Osteocyte (in vitro differentiated cells): ENCODE measurements around the gene CPT2. TPM values are rescaled to one million over a fixed set of nuclear protein-coding genes. Genes with fewer than 3 reads are reported as not detected.
A peak's percentile ranks its signal among the peaks of the same experiment; 100 is the strongest.

Source experiments
- DNase-seq: peaks from one replicate; pipeline ENCODE4 v3.0.0; 2021; ENCODE audit warnings: mixed read lengths; ENCODE audit not compliant: unreplicated experiment; ENCODE audit errors: extremely low spot score
- H3K27ac Mint-ChIP-seq: one replicate; pipeline ENCODE4 v1.8.0; 2021; ENCODE audit warnings: mild to moderate bottlenecking, mixed read lengths; ENCODE audit not compliant: unreplicated experiment
- H3K27me3 Mint-ChIP-seq: one replicate; pipeline ENCODE4 v1.8.0; 2021; ENCODE audit warnings: mixed read lengths; ENCODE audit not compliant: unreplicated experiment
- H3K36me3 Mint-ChIP-seq: one replicate; pipeline ENCODE4 v1.8.0; 2021; ENCODE audit warnings: mixed read lengths; ENCODE audit not compliant: unreplicated experiment
- H3K4me1 Mint-ChIP-seq: one replicate; pipeline ENCODE4 v1.8.0; 2021; ENCODE audit warnings: mixed read lengths; ENCODE audit not compliant: unreplicated experiment
- H3K4me3 Mint-ChIP-seq: one replicate; pipeline ENCODE4 v1.8.0; 2021; ENCODE audit warnings: mild to moderate bottlenecking, moderate library complexity, mixed read lengths; ENCODE audit not compliant: unreplicated experiment
- H3K9me3 Mint-ChIP-seq: one replicate; pipeline ENCODE4 v1.8.0; 2021; ENCODE audit warnings: mixed read lengths; ENCODE audit not compliant: unreplicated experiment
- long read RNA-seq: library from polyadenylated mRNA; unstranded; transcript quantifications from one replicate; pipeline ENCODE4 v2.0.0, GENCODE V29; 2021
- total RNA-seq: library from RNA; stranded (reverse); gene quantifications from 2 replicates; pipeline ENCODE4 v1.2.1, GENCODE V29; 2021
- TF ChIP-seq, protein P1 (sequence below): fragments of 200-600 bp; sonication (generic); IDR thresholded peaks from 2 replicates; pipeline ENCODE4 v1.5.0; 2021; ENCODE audit warnings: antibody characterized with exemption, mild to moderate bottlenecking, moderate library complexity

Gene CPT2
- 15.6 and 16.6 TPM in 2 replicates for total RNA-seq
- long read RNA-seq, partial matches to known transcripts: 3 of 6 reads
- long read RNA-seq, other reads (novel, unspliced or antisense): 0 of 6 reads

- peak; percentile 95 for DNase-seq
- TF ChIP-seq, protein P1, sequence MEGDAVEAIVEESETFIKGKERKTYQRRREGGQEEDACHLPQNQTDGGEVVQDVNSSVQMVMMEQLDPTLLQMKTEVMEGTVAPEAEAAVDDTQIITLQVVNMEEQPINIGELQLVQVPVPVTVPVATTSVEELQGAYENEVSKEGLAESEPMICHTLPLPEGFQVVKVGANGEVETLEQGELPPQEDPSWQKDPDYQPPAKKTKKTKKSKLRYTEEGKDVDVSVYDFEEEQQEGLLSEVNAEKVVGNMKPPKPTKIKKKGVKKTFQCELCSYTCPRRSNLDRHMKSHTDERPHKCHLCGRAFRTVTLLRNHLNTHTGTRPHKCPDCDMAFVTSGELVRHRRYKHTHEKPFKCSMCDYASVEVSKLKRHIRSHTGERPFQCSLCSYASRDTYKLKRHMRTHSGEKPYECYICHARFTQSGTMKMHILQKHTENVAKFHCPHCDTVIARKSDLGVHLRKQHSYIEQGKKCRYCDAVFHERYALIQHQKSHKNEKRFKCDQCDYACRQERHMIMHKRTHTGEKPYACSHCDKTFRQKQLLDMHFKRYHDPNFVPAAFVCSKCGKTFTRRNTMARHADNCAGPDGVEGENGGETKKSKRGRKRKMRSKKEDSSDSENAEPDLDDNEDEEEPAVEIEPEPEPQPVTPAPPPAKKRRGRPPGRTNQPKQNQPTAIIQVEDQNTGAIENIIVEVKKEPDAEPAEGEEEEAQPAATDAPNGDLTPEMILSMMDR: peak; percentile 20
- H3K9me3 Mint-ChIP-seq: no peaks in the 10 kb centered on the region
- H3K4me1 Mint-ChIP-seq: peaks cover 24% of the 10 kb centered on the region
- peak within 1 kb of the TSS; percentile 98 for H3K27ac Mint-ChIP-seq
- no peaks in the 10 kb centered on the region for H3K27me3 Mint-ChIP-seq
- peaks cover 8% of the 10 kb centered on the region for H3K36me3 Mint-ChIP-seq
- peak within 1 kb of the TSS; percentile 95 for H3K4me3 Mint-ChIP-seq
These were observed at the start of gene CPT2 for GRCh38 chr1:53196485-53197290. Gene CPT2, plus strand, starts transcription at chr1:53196824. Its CDS starts 120 bp downstream, at chr1:53196944.

- Mint-ChIP-seq H3K27ac (peak overlapping the region; percentile 98), H3K36me3 (no peaks in the 10 kb centered on the region), H3K27me3 (no peaks in the 10 kb centered on the region), H3K4me1 (peaks cover 23% of the 10 kb centered on the region), H3K4me3 (no peak overlapping the region), H3K9me3 (no peaks in the 10 kb centered on the region)
- TF ChIP-seq, protein P1: no peak
- no peak for DNase-seq
These were observed 49.5 kb upstream of the CPT2 start for GRCh38 chr1:53147174-53147573.

GRCh38 chr1:53148123-53148522 is 48.5 kb upstream of the CPT2 start:
- Mint-ChIP-seq H3K4me1 (peaks cover 23% of the 10 kb centered on the region), H3K36me3 (no peaks in the 10 kb centered on the region), H3K27me3 (no peaks in the 10 kb centered on the region), H3K9me3 (no peaks in the 10 kb centered on the region), H3K27ac (no peak overlapping the region), H3K4me3 (no peak overlapping the region)
- TF ChIP-seq, protein P1: no peak
- DNase-seq: no peak

DNA sequence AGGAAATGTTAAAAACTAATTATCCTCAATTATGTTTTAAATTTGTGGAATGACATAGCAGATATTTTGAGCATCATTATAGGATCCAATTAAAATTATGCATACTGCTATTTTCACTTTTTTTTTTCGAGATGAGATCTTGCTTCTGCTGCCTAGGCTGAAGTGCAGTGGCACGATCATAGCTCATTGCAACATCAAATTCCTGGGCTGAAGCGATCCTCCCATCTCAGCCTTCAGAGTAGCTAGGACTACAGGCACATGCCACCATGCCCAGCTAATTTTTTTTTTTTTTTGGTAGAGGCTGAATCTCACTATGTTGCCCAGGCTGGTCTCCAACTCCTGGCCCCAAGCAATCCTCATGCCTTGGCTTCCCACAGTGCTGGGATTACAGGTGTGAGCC is 42.9 kb upstream of the CPT2 start:
- Mint-ChIP-seq H3K27me3 (no peaks in the 10 kb centered on the region), H3K27ac (no peak overlapping the region), H3K9me3 (no peaks in the 10 kb centered on the region), H3K4me1 (no peaks in the 10 kb centered on the region), H3K4me3 (no peak overlapping the region), H3K36me3 (no peaks in the 10 kb centered on the region)
- no peak for DNase-seq
- TF ChIP-seq, protein P1: no peak

DNA sequence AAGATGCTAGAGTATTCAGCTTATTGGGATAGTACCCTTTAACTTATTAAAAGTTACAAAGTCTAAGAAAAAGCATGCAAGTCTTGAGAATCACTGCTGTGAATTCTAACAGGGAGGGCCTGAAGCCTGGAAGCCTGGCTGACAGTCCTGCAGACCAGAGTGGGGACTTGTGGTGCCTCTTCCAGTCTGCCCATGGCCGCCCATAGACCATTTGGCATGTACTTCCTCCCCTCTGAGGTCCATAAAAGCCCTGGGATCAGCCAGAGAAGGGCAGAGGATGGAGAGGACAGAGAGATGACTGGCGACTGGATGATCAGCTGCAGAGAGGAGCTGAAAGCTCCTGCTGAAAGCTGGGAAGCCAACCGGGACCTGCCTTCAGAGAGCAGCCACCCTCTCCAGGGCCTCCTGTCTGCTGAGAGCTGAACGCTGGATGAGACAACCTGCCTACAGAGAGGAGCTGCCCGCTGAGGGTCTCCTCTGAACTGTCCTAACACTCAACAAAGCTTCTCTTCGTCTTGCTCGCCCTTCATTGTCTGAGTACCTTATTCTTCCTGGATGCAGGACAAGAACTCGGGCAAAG is 41.7 kb upstream of the CPT2 start:
- no peak overlapping the region for H3K4me3 Mint-ChIP-seq
- H3K4me1 Mint-ChIP-seq: no peaks in the 10 kb centered on the region
- no peaks in the 10 kb centered on the region for H3K27me3 Mint-ChIP-seq
- H3K36me3 Mint-ChIP-seq: no peaks in the 10 kb centered on the region
- TF ChIP-seq, protein P1: no peak
- no peak overlapping the region for H3K27ac Mint-ChIP-seq
- no peak for DNase-seq
- H3K9me3 Mint-ChIP-seq: no peaks in the 10 kb centered on the region
